Tibial nerve (tissue), 4 donors: ENCODE measurements around the gene C5orf15.

Source experiments
- EP300 ChIP-seq, 2 donors: sonication (generic); formaldehyde crosslinking; IDR thresholded peaks; one replicate each; pipeline ENCODE4 v1.6.1; 2017; ENCODE audit warnings: antibody characterized with exemption in 2 of 2, mild to moderate bottlenecking in 1 of 2
- TF ChIP-seq, protein P1 (sequence below), 5 experiments: fragments of 200-600 bp in 3 of 5; fragments of 450-650 bp in 2 of 5; sonication (generic) in 3 of 5; IDR thresholded peaks; one replicate each; pipeline ENCODE4 v1.5.1; 2016 to 2019; ENCODE audit warnings: antibody characterized with exemption in 5 of 5, mild to moderate bottlenecking in 3 of 5, moderate library complexity in 2 of 5

DNA sequence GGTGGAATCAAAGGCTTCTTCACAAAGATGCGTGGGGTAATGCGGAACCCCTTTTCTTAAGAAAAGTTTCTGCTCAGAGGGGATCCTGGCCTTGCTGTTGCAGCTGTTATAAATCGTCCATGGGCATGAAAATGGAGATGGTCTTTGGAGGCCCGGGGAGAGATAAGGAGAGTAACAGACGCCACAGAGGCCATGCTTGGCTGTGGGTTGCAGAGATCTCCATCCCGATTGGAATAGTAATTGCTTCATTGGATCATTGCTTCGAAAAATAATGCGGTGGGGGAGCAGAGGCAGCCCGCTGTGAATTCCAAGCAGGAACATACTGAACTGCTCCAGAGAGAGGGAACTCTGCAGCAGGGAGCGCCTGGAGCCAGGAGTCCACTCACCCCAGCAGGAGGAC is 55.5 kb downstream of the C5orf15 start:
- TF ChIP-seq EP300 (IDR thresholded peaks at IDR 0.05): no peak
- TF ChIP-seq, protein P1, sequence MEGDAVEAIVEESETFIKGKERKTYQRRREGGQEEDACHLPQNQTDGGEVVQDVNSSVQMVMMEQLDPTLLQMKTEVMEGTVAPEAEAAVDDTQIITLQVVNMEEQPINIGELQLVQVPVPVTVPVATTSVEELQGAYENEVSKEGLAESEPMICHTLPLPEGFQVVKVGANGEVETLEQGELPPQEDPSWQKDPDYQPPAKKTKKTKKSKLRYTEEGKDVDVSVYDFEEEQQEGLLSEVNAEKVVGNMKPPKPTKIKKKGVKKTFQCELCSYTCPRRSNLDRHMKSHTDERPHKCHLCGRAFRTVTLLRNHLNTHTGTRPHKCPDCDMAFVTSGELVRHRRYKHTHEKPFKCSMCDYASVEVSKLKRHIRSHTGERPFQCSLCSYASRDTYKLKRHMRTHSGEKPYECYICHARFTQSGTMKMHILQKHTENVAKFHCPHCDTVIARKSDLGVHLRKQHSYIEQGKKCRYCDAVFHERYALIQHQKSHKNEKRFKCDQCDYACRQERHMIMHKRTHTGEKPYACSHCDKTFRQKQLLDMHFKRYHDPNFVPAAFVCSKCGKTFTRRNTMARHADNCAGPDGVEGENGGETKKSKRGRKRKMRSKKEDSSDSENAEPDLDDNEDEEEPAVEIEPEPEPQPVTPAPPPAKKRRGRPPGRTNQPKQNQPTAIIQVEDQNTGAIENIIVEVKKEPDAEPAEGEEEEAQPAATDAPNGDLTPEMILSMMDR (IDR thresholded peaks at IDR 0.05): no peak
